Neural crest cell (in vitro differentiated cells): ENCODE results near the gene CNTNAP2. TPM values are rescaled to one million over a fixed set of nuclear protein-coding genes. Genes with fewer than 3 reads are reported as not detected.

Source experiments
- DNase-seq: peaks from one replicate; pipeline ENCODE4 v3.0.0; 2021; ENCODE audit warnings: low read depth, mixed read lengths, low spot score
- H3K27ac Mint-ChIP-seq: one replicate; pipeline ENCODE4 v1.8.0; 2021; ENCODE audit warnings: mild to moderate bottlenecking, mixed read lengths; ENCODE audit not compliant: unreplicated experiment
- H3K27me3 Mint-ChIP-seq: 2 replicates; pipeline ENCODE4 v1.8.0; 2021; ENCODE audit warnings: low read depth, mild to moderate bottlenecking, mixed read lengths
- H3K36me3 Mint-ChIP-seq: 2 replicates; pipeline ENCODE4 v1.8.0; 2021; ENCODE audit warnings: low read depth, mild to moderate bottlenecking, mixed read lengths
- H3K4me1 Mint-ChIP-seq: 2 replicates; pipeline ENCODE4 v1.8.0; 2021; ENCODE audit warnings: mixed read lengths
- H3K4me3 Mint-ChIP-seq: one replicate; pipeline ENCODE4 v1.8.0; 2021; ENCODE audit warnings: mild to moderate bottlenecking, mixed read lengths
- H3K9me3 Mint-ChIP-seq: 2 replicates; pipeline ENCODE4 v1.8.0; 2021; ENCODE audit warnings: mixed read lengths
- CTCF ChIP-seq: fragments of 200-600 bp; sonication (generic); conservative IDR thresholded peaks from 2 replicates; pipeline ENCODE4 v1.5.0; 2021; ENCODE audit warnings: antibody characterized with exemption, mild to moderate bottlenecking
- total RNA-seq: library from RNA; stranded (reverse); gene quantifications from 2 replicates; pipeline ENCODE4 v1.2.1, GENCODE V29; 2021

CNTNAP2 gene
- total RNA-seq, 1 donor from 2014 or later = 12.9 TPM

- Mint-ChIP-seq H3K27me3 (no peaks in the 10 kb centered on the region), H3K4me3 (no peak overlapping the region), H3K4me1 (no peaks in the 10 kb centered on the region), H3K27ac (no peak overlapping the region), H3K36me3 (no peaks in the 10 kb centered on the region), H3K9me3 (no peaks in the 10 kb centered on the region)
- TF ChIP-seq CTCF = no peak
- no peak for DNase-seq
Measured at GRCh38 chr7:147145194-147145593, 1028.6 kb downstream of the CNTNAP2 start.

- H3K4me1 Mint-ChIP-seq = no peaks in the 10 kb centered on the region
- no peaks in the 10 kb centered on the region for H3K27me3 Mint-ChIP-seq
- H3K36me3 Mint-ChIP-seq = no peaks in the 10 kb centered on the region
- H3K27ac Mint-ChIP-seq = no peak overlapping the region
- H3K4me3 Mint-ChIP-seq = no peak overlapping the region
- no peaks in the 10 kb centered on the region for H3K9me3 Mint-ChIP-seq
- no peak for TF ChIP-seq CTCF
- DNase-seq = no peak
Measured at GRCh38 chr7:147146169-147146568, 1029.6 kb downstream of the CNTNAP2 start.

- H3K4me3 Mint-ChIP-seq = no peak overlapping the region
- DNase-seq = no peak
- no peak overlapping the region for H3K27ac Mint-ChIP-seq
- no peaks in the 10 kb centered on the region for H3K4me1 Mint-ChIP-seq
- H3K9me3 Mint-ChIP-seq = no peaks in the 10 kb centered on the region
- H3K27me3 Mint-ChIP-seq = no peaks in the 10 kb centered on the region
- no peaks in the 10 kb centered on the region for H3K36me3 Mint-ChIP-seq
- no peak for TF ChIP-seq CTCF
Measured at GRCh38 chr7:147151661-147152060, 1035.1 kb downstream of the CNTNAP2 start.

- H3K4me3 Mint-ChIP-seq = no peak overlapping the region
- no peaks in the 10 kb centered on the region for H3K36me3 Mint-ChIP-seq
- no peak for TF ChIP-seq CTCF
- no peaks in the 10 kb centered on the region for H3K9me3 Mint-ChIP-seq
- no peak overlapping the region for H3K27ac Mint-ChIP-seq
- no peaks in the 10 kb centered on the region for H3K4me1 Mint-ChIP-seq
- no peak for DNase-seq
- H3K27me3 Mint-ChIP-seq = no peaks in the 10 kb centered on the region
Measured at GRCh38 chr7:147153571-147153970, 1037.0 kb downstream of the CNTNAP2 start.

- no peaks in the 10 kb centered on the region for H3K36me3 Mint-ChIP-seq
- no peaks in the 10 kb centered on the region for H3K4me1 Mint-ChIP-seq
- no peak for DNase-seq
- no peak overlapping the region for H3K27ac Mint-ChIP-seq
- H3K9me3 Mint-ChIP-seq = peaks cover 5% of the 10 kb centered on the region
- no peak for TF ChIP-seq CTCF
- no peaks in the 10 kb centered on the region for H3K27me3 Mint-ChIP-seq
- H3K4me3 Mint-ChIP-seq = no peak overlapping the region
Measured at GRCh38 chr7:147161405-147161804, 1044.8 kb downstream of the CNTNAP2 start.
